Peyer's patch (tissue), 4 donors: ENCODE data around the gene CCR5AS.

Experiments
- DNase-seq, 3 donors: peaks; one replicate each; pipeline ENCODE4 v3.0.0-alpha.2; 2017 to 2019
- H3K27ac ChIP-seq, 4 donors: fragments of 200-600 bp; sonication (generic); one replicate each; pipeline ENCODE4 v1.5.1; 2016 to 2019
- H3K27me3 ChIP-seq, 2 donors: fragments of 200-600 bp; sonication (generic); one replicate each; pipeline ENCODE4 v1.5.1; 2019
- H3K36me3 ChIP-seq, 3 donors: fragments of 200-600 bp; sonication (generic); one replicate each; pipeline ENCODE4 v1.5.1; 2016 to 2019
- H3K4me1 ChIP-seq, 4 donors: fragments of 200-600 bp; sonication (generic); one replicate each; pipeline ENCODE4 v1.5.1; 2016 to 2019
- H3K4me3 ChIP-seq, 4 donors: fragments of 200-600 bp; sonication (generic); 1 replicate in 3 of 4; 2 replicates in 1 of 4; pipeline ENCODE4 v1.5.1; 2016 to 2019; ENCODE audit warnings: mild to moderate bottlenecking in 1 of 4
- H3K9me3 ChIP-seq, 4 donors: fragments of 200-600 bp; sonication (generic); one replicate each; pipeline ENCODE4 v1.5.1; 2016 to 2019; ENCODE audit warnings: mild to moderate bottlenecking in 1 of 4
- CTCF ChIP-seq, 6 experiments: fragments of 450-650 bp in 4 of 6; fragments of 200-600 bp in 2 of 6; sonication (generic) in 1 of 6; IDR thresholded peaks; one replicate each; pipeline ENCODE4 v1.5.1; 2017 to 2019; ENCODE audit warnings: antibody characterized with exemption in 6 of 6, mild to moderate bottlenecking in 3 of 6, moderate library complexity in 1 of 6
- POLR2A ChIP-seq, 2 donors: fragments of 450-650 bp; IDR thresholded peaks; one replicate each; pipeline ENCODE4 v1.5.1; 2017; ENCODE audit warnings: antibody characterized with exemption in 2 of 2, mild to moderate bottlenecking in 2 of 2, moderate library complexity in 2 of 2

CCR5AS gene

GRCh38 chr3:46399098-46399497 is 7.8 kb downstream of the CCR5AS start:
- TF ChIP-seq POLR2A (IDR thresholded peaks at IDR 0.05) (no peak), CTCF (IDR thresholded peaks at IDR 0.05) (no peak)
- no peak for DNase-seq
- H3K36me3 ChIP-seq: no peaks in the 10 kb centered on the region
- H3K4me1 ChIP-seq: no peaks in the 10 kb centered on the region
- no peaks in the 10 kb centered on the region for H3K9me3 ChIP-seq
- no peak overlapping the region for H3K27ac ChIP-seq
- no peak overlapping the region for H3K4me3 ChIP-seq
- no peaks in the 10 kb centered on the region for H3K27me3 ChIP-seq

GRCh38 chr3:46398186-46398955 is 8.5 kb downstream of the CCR5AS start:
- no peaks in the 10 kb centered on the region for H3K36me3 ChIP-seq
- no peak for TF ChIP-seq POLR2A (IDR thresholded peaks at IDR 0.05)
- TF ChIP-seq CTCF (IDR thresholded peaks at IDR 0.05): no peak
- no peak for DNase-seq

GRCh38 chr3:46397111-46397510 is 9.8 kb downstream of the CCR5AS start:
- H3K4me1 ChIP-seq: no peaks in the 10 kb centered on the region
- no peak for DNase-seq
- TF ChIP-seq POLR2A (IDR thresholded peaks at IDR 0.05) (no peak), CTCF (IDR thresholded peaks at IDR 0.05) (no peak)
- H3K36me3 ChIP-seq: no peaks in the 10 kb centered on the region
- H3K27ac ChIP-seq: no peak overlapping the region
- no peaks in the 10 kb centered on the region for H3K9me3 ChIP-seq
- no peaks in the 10 kb centered on the region for H3K27me3 ChIP-seq
- no peak overlapping the region for H3K4me3 ChIP-seq

More at GRCh38 chr3:46398186-46398955, 8.5 kb downstream of the CCR5AS start:
- H3K4me3 ChIP-seq: no peak overlapping the region
- no peaks in the 10 kb centered on the region for H3K9me3 ChIP-seq
- no peak overlapping the region for H3K27ac ChIP-seq
- no peaks in the 10 kb centered on the region for H3K27me3 ChIP-seq
- no peaks in the 10 kb centered on the region for H3K4me1 ChIP-seq

GRCh38 chr3:46395766-46396530 is 10.9 kb downstream of the CCR5AS start:
- H3K4me3 ChIP-seq: no peak overlapping the region
- no peaks in the 10 kb centered on the region for H3K9me3 ChIP-seq
- H3K27ac ChIP-seq: peak overlapping the region in 1 of 4 donors; percentile 1
- TF ChIP-seq POLR2A (IDR thresholded peaks at IDR 0.05): no peak
- no peak for TF ChIP-seq CTCF (IDR thresholded peaks at IDR 0.05)
- H3K27me3 ChIP-seq: no peaks in the 10 kb centered on the region
- peak in 2 of 3 donors; percentile 46 for DNase-seq
- no peaks in the 10 kb centered on the region for H3K36me3 ChIP-seq
- no peaks in the 10 kb centered on the region for H3K4me1 ChIP-seq

GRCh38 chr3:46395210-46395661 is 11.6 kb downstream of the CCR5AS start:
- Histone ChIP-seq H3K4me1 (no peaks in the 10 kb centered on the region), H3K9me3 (no peaks in the 10 kb centered on the region), H3K27ac (peak overlapping the region in 1 of 4 donors; percentile 1), H3K27me3 (no peaks in the 10 kb centered on the region), H3K4me3 (no peak overlapping the region), H3K36me3 (no peaks in the 10 kb centered on the region)
- DNase-seq: no peak
- TF ChIP-seq CTCF (IDR thresholded peaks at IDR 0.05): peak in 2 of 6 experiments; percentile 13 to 20
- TF ChIP-seq POLR2A (IDR thresholded peaks at IDR 0.05): no peak
